HFF-Myc (cell line): ENCODE measurements around the gene RAP1GAP2.
A peak's percentile ranks its signal among the peaks of the same experiment; 100 is the strongest.

Experiments
- DNase-seq: peaks from one replicate; pipeline ENCODE4 v3.0.0-alpha.2; 2011; ENCODE audit warnings: low read depth; ENCODE audit errors: extremely low read depth
- H3K4me3 ChIP-seq: replicated peaks from 2 replicates; pipeline ENCODE4 v1.5.1; 2011; ENCODE audit warnings: low read depth, mild to moderate bottlenecking, control low read depth, low read length
- TF ChIP-seq, protein P1 (sequence below): IDR thresholded peaks from 2 replicates; pipeline ENCODE4 v1.5.1; 2012; ENCODE audit warnings: mild to moderate bottlenecking, low read depth, low read length, control low read depth; ENCODE audit errors: missing control alignments

RAP1GAP2 gene

DNA sequence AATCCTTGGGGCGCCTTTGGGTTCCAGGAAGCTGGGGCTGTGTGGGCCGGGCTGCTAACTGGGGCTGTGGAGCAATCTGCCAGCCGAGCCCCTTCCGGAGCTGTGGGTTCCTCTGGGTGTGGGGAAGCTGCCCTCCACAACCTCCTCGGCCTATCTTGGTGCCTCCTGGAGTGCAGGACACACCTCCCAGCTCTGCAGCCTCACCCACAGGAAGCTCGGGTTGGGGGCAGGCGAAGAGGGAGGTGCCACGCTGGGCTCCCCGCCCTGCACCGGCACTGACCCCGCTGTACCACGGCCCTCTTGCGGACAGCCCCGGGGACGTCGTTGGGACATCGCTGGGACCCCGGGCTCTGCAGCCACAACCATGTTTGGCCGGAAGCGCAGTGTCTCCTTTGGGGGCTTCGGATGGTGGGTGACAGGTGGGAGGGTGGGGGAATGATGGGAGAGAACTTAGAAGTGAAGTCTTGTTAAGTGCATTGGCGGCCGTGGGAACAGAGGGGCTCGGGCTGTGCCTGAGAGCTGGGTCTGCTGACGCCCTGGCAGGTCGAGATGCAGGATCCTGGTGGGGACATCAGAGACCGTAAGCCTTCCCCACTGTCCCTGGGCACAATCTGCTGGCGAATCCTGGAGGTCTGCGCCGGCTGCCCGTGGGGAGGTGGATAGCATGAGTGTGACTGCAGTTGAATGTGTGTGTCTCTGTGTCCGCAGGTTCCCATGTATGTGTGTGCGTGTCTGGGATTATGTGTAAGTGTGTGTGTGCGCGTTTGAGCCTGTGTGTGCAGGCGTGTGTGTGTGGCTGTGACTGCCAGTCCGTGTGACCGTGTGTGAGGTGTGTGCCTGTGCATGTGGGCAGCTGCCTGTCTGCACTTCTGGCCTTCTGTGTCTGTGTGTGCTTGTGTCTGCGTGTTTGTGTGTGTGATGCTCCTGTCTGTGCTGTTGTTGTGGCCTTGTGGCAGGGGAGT lies at the start of gene RAP1GAP2:
RAP1GAP2 (plus strand) TSS at position 275 of the 962 bp plus-strand sequence; CDS start at position 365, 90 bp downstream.
- no peak for DNase-seq
- no peak within 1 kb of the TSS for H3K4me3 ChIP-seq
- TF ChIP-seq, protein P1, sequence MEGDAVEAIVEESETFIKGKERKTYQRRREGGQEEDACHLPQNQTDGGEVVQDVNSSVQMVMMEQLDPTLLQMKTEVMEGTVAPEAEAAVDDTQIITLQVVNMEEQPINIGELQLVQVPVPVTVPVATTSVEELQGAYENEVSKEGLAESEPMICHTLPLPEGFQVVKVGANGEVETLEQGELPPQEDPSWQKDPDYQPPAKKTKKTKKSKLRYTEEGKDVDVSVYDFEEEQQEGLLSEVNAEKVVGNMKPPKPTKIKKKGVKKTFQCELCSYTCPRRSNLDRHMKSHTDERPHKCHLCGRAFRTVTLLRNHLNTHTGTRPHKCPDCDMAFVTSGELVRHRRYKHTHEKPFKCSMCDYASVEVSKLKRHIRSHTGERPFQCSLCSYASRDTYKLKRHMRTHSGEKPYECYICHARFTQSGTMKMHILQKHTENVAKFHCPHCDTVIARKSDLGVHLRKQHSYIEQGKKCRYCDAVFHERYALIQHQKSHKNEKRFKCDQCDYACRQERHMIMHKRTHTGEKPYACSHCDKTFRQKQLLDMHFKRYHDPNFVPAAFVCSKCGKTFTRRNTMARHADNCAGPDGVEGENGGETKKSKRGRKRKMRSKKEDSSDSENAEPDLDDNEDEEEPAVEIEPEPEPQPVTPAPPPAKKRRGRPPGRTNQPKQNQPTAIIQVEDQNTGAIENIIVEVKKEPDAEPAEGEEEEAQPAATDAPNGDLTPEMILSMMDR = no peak

DNA sequence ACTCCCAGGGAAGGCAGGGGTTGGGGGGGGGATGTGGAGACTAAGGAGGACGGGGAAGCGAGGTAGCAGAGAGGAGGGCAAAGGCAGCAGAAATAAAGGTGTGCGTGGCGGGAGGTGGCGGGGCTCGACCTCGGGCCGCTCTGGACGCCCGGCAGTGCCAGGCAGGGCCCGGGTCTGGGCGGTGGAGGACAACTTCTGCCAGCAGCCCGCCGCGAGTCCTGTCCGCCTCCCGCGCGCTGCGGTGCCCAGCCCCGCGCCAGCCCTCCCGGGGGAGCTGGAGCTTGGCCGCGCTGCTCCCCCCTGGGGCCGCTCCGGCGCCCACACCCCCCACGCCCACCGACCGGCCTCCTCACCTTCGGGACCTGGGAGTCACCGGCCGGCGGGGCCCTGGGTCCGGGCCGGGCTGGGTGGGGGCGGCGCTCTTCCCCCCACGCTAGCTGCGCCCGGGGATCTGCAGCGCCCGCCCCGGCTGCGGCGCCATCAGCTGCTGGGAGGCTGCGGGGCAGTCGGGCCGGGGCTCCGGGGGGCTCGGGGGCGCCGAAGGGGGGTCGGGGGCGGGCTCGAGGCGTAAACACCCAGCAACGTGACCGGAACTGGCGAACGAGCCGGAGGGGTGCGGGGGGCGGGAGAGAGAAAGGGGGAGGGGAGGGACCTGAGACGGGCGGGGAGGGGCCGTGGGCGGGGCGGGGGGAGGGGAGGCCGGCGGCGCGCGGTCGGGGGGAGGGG lies 47.0 kb upstream of the RAP1GAP2 start, which contains the start of gene CCDC92B:
CCDC92B (minus strand) TSS at position 595 of the 726 bp plus-strand sequence. CDS start 14,507 bp downstream, outside the sequence.
- TF ChIP-seq, protein P1 = no peak
- no peak for DNase-seq
- H3K4me3 ChIP-seq = no peak within 1 kb of the TSS

DNA sequence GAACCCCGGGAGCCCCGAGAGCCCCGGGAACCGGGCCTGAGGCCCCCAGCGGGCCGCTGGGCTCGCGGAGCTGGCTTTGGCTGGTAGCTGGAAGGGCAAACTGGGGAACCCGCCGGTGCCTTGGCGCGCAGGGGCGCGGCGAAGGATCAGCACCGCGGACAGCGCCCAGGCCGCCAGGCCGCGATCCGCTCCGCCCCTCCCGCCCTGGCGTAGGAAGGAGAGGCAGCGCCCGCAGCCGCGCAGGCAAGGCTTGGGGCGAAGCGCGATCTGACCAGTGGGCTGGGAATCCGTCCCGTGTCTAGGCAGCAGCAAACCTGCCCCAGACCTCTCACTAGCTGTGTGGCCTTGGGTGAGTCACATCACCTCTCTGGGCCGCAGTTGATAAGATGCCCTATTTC lies 46.5 kb upstream of the RAP1GAP2 start:
- H3K4me3 ChIP-seq = no peak overlapping the region
- peak; percentile 15 for DNase-seq

DNA sequence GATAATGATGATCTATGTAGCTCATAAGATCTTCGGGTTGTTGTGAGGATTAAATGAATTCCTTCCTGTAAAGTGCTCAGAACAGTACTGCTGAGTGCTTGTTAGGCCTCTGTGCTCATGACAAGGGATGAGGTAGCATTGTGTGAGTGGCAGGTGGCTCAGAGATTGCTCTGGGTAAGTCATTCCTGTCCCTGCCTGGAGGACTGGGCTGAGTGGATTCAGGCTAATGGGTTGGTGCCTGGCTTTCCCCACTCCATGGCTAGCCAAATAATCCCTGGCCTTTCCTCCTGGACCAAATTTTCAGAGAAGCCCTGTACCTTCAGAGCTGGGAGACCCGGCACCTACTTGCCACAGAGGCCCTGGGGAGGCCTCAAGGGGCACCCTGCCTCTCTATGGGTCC lies 45.5 kb upstream of the RAP1GAP2 start:
- TF ChIP-seq, protein P1 = no peak
- H3K4me3 ChIP-seq = no peak overlapping the region
- no peak for DNase-seq

More for the DNA sequence above, 46.5 kb upstream of the RAP1GAP2 start:
- TF ChIP-seq, protein P1 = no peak

DNA sequence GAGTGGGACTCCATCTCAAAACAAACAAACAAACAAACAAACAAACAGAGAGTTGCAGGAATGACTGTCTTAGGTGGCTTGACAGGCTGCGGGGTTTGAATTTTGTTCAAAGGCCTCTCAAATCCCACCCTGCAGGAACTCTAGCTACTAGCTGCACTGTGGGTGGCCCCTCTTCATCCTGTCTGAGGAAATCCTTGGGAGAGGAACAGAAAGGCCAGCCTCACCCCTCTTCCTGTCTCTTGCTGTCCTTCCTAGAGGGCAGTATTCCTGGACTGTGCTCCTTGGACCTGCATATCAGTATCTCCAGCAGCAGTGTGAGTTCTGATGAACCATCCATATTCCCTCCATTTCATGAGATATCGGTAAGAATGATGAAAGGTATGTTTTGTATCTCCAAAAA lies 44.7 kb upstream of the RAP1GAP2 start:
- H3K4me3 ChIP-seq = no peak overlapping the region
- no peak for DNase-seq
- TF ChIP-seq, protein P1 = no peak

DNA sequence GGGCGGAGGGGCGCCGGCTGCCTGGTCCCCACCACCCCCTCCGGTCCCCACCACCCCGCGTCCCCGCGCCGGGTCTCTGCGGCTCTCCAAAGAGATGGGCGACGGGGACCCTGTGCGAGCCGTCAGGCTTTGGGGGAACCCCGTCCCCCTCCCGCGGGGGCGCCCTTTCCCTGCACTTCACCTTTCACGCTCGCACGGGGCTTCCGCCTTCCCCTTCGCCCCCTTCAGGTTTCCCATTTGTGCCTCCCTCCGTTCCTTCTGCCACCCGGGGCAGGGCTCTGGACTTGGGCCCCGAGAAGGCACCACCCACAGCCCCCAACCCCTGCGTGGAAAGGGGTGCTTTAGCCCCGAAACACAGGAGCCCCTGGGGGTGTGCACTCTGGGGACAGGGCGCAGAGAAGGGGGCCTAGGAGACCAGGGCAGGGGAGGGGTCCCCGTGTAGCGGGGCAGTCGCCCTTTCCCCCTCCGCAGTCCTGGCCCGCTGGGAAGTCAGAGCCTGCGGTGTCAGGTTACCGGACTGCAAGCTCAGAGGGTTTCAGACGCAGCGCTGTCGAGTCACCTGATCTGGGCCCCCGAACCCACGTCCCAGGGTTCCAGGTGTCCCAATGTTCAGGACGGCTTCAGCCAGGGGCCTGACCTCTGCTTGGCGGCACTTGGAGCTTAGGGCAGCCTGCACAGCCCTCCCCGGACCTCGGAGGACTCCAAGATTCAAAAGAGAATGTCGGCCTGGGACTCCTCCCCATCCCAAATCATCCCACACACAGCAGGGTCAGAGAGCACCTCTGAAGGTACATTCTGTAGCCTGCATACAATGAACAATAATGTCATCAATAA lies 40.1 kb upstream of the RAP1GAP2 start:
- TF ChIP-seq, protein P1 = no peak
- DNase-seq = no peak
- H3K4me3 ChIP-seq = no peak overlapping the region
